Activated CD8-positive, alpha-beta T cell treated with anti-CD3 and anti-CD28 coated beads for 36 hours (primary cell): Measurements from ENCODE around the gene MAP2K2. TPM values are rescaled to one million over a fixed set of nuclear protein-coding genes. Genes with fewer than 3 reads are reported as not detected.
A peak's percentile ranks its signal among the peaks of the same experiment; 100 is the strongest.

Experiments
- ATAC-seq: fragments of 200-7000 bp; cut with Tn5 transposase; one replicate; pipeline ENCODE4 v1.10.0; 2021; ENCODE audit warnings: mild to moderate bottlenecking, moderate library complexity
- CTCF ChIA-PET: fragments of 350-600 bp; sonication (Branson Sonifier 250); formaldehyde crosslinking; loops from one replicate; lab custom pipeline; 2021; ENCODE audit warnings: antibody characterized with exemption; lab: Charles Lee
- POLR2A ChIA-PET: fragments of 350-600 bp; sonication (Branson Sonifier 250); formaldehyde crosslinking; loops from one replicate; lab custom pipeline; 2021; ENCODE audit warnings: antibody characterized with exemption; lab: Charles Lee
- DNase-seq: peaks from one replicate; pipeline ENCODE4 v3.0.0-alpha.2; 2020
- H3K27ac Mint-ChIP-seq: one replicate; pipeline ENCODE4 v1.8.0; 2021; ENCODE audit warnings: mild to moderate bottlenecking, mixed read lengths
- H3K27me3 Mint-ChIP-seq: one replicate; pipeline ENCODE4 v1.8.0; 2021; ENCODE audit warnings: mixed read lengths
- H3K36me3 Mint-ChIP-seq: one replicate; pipeline ENCODE4 v1.8.0; 2021; ENCODE audit warnings: low read depth, mixed read lengths
- H3K4me1 Mint-ChIP-seq: one replicate; pipeline ENCODE4 v1.8.0; 2021; ENCODE audit warnings: low read depth, mixed read lengths
- H3K4me3 Mint-ChIP-seq: one replicate; pipeline ENCODE4 v1.8.0; 2021; ENCODE audit warnings: mild to moderate bottlenecking, moderate library complexity, mixed read lengths
- H3K9me3 Mint-ChIP-seq: one replicate; pipeline ENCODE4 v1.8.0; 2021; ENCODE audit warnings: mixed read lengths
- CTCF ChIP-seq: fragments of 200-600 bp; IDR thresholded peaks from one replicate; pipeline ENCODE4 v1.8.0; 2022; ENCODE audit warnings: antibody characterized with exemption, mild to moderate bottlenecking
- intact Hi-C: fragments of 100-400 bp; cut with micrococcal nuclease; formaldehyde crosslinking; loops from one replicate; pipeline ENCODE4 v1.10.0; 2022
- total RNA-seq, 2 experiments: library from RNA; stranded (reverse); gene quantifications; one replicate each; pipeline ENCODE4 v1.2.3, GENCODE V29; 2021

MAP2K2 gene
- total RNA-seq, 2 experiments from 2014 or later: 141 to 145 TPM

- peak; percentile 76 for DNase-seq
- ATAC-seq: peak; percentile 74
- no peak for TF ChIP-seq CTCF
- intact Hi-C loops: no loop called here
- CTCF ChIA-PET: interaction anchor here (0.6 to 2.0 kb wide), 3 partner anchors 15 to 434 kb away, joined by 3 to 5 read pairs (median 4); no protein-coding TSS in a partner anchor
- POLR2A ChIA-PET: interaction anchor here (1.2 to 3.6 kb wide), 5 partner anchors 10 to 26 kb away, joined by 3 to 20 read pairs (median 5); no protein-coding TSS in a partner anchor
- peaks cover 21% of the 10 kb centered on the region for H3K36me3 Mint-ChIP-seq
- H3K4me1 Mint-ChIP-seq: peaks cover 56% of the 10 kb centered on the region
- H3K27me3 Mint-ChIP-seq: no peaks in the 10 kb centered on the region
- peaks cover 1% of the 10 kb centered on the region for H3K9me3 Mint-ChIP-seq
- peak overlapping the region; percentile 75 for H3K4me3 Mint-ChIP-seq
- peak overlapping the region; percentile 92 for H3K27ac Mint-ChIP-seq
These were observed 34.9 kb downstream of the MAP2K2 start for GRCh38 chr19:4088975-4089374.

GRCh38 chr19:4087787-4088679 lies 35.9 kb downstream of the MAP2K2 start:
- no peaks in the 10 kb centered on the region for H3K27me3 Mint-ChIP-seq
- H3K4me3 Mint-ChIP-seq: peak overlapping the region; percentile 75
- TF ChIP-seq CTCF: no peak
- peak overlapping the region; percentile 92 for H3K27ac Mint-ChIP-seq
- peaks cover 13% of the 10 kb centered on the region for H3K36me3 Mint-ChIP-seq
- DNase-seq (no peak), ATAC-seq (no peak)
- ChIA-PET POLR2A (interaction anchor here (0.6 to 3.6 kb wide), 3 partner anchors 9 to 30 kb away, joined by 3 to 20 read pairs (median 3); no protein-coding TSS in a partner anchor), CTCF (interaction anchor here (0.8 to 2.0 kb wide), 2 partner anchors 51 to 52 kb away, joined by 3 to 5 read pairs; no protein-coding TSS in a partner anchor)
- intact Hi-C loops: no loop called here
- H3K4me1 Mint-ChIP-seq: peaks cover 59% of the 10 kb centered on the region
- H3K9me3 Mint-ChIP-seq: peaks cover 1% of the 10 kb centered on the region

DNA sequence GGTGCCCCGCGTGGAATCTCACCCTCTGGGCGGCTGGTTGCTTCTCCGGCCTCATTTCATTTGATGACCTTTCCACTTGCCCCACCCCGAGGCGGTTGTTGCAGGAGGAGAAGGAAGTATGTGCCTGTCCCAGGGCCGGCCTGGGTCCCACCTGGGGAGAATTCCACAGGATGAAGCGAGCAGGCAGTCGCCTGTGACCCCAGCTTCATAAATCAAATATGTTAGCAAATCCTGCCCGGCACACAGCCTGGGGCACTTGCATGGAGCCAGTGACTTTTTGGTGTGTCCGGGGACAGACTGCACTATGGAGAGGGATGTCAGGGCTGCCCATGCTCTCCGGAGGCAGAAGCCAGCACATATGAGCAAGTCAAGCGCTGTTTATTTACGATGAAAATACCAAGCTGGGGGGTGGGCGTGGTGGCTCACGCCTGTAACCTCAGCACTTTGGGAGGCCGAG lies 37.5 kb downstream of the MAP2K2 start:
- H3K36me3 Mint-ChIP-seq: peaks cover 12% of the 10 kb centered on the region
- TF ChIP-seq CTCF: no peak
- POLR2A ChIA-PET: interaction anchor here (0.6 to 3.6 kb wide), 2 partner anchors 18 to 47 kb away, joined by 3 to 20 read pairs; no protein-coding TSS in a partner anchor
- CTCF ChIA-PET: no interaction called here
- peaks cover 1% of the 10 kb centered on the region for H3K9me3 Mint-ChIP-seq
- ATAC-seq (no peak), DNase-seq (no peak)
- H3K27ac Mint-ChIP-seq: peak overlapping the region; percentile 66
- no peak overlapping the region for H3K4me3 Mint-ChIP-seq
- no peaks in the 10 kb centered on the region for H3K27me3 Mint-ChIP-seq
- intact Hi-C loops: no loop called here
- peaks cover 61% of the 10 kb centered on the region for H3K4me1 Mint-ChIP-seq

- Mint-ChIP-seq H3K4me3 (peak overlapping the region; percentile 45), H3K9me3 (peaks cover 1% of the 10 kb centered on the region), H3K4me1 (peaks cover 56% of the 10 kb centered on the region), H3K27me3 (no peaks in the 10 kb centered on the region), H3K36me3 (peaks cover 7% of the 10 kb centered on the region), H3K27ac (peak overlapping the region; percentile 86)
- intact Hi-C loops: no loop called here
- DNase-seq (no peak), ATAC-seq (no peak)
- ChIA-PET CTCF (interaction anchor here (0.6 kb wide), 1 partner anchor 17 kb away, joined by 3 read pairs; no protein-coding TSS in a partner anchor), POLR2A (no interaction called here)
- no peak for TF ChIP-seq CTCF
These were observed 39.4 kb downstream of the MAP2K2 start for GRCh38 chr19:4084547-4084877.
